ENCODE measurements around the gene METTL8.

The METTL8 gene

GRCh38 chr2:171307560-171307959 is 126.2 kb downstream of the METTL8 start:
- no peaks in the 10 kb centered on the region for H3K36me3 ChIP-seq
- H3K27me3 ChIP-seq = no peaks in the 10 kb centered on the region
- H4K20me1 ChIP-seq = no peaks in the 10 kb centered on the region
- H3K4me1 ChIP-seq = no peaks in the 10 kb centered on the region
- TF ChIP-seq Cebpa-rat (IDR thresholded peaks at IDR 0.05) = no peak
- H3K4me2 ChIP-seq = no peak overlapping the region
- H3K27ac ChIP-seq = no peak overlapping the region
- peaks cover 14% of the 10 kb centered on the region for H3K9me3 ChIP-seq
- H3K4me3 ChIP-seq = no peak overlapping the region
- H3K9ac ChIP-seq = no peak overlapping the region

GRCh38 chr2:171297956-171298355 is 135.8 kb downstream of the METTL8 start:
- H4K20me1 ChIP-seq = no peaks in the 10 kb centered on the region
- no peak overlapping the region for H3K27ac ChIP-seq
- no peaks in the 10 kb centered on the region for H3K36me3 ChIP-seq
- no peaks in the 10 kb centered on the region for H3K9me3 ChIP-seq
- H3K9ac ChIP-seq = no peak overlapping the region
- no peaks in the 10 kb centered on the region for H3K4me1 ChIP-seq
- no peak overlapping the region for H3K4me2 ChIP-seq
- H3K4me3 ChIP-seq = no peak overlapping the region
- no peaks in the 10 kb centered on the region for H3K27me3 ChIP-seq
- no peak for TF ChIP-seq Cebpa-rat (IDR thresholded peaks at IDR 0.05)

GRCh38 chr2:171294608-171295007 is 139.2 kb downstream of the METTL8 start:
- no peaks in the 10 kb centered on the region for H4K20me1 ChIP-seq
- H3K27ac ChIP-seq = no peak overlapping the region

GRCh38 chr2:171293661-171294060 is 140.1 kb downstream of the METTL8 start:
- Histone ChIP-seq H3K27ac (no peak overlapping the region), H3K4me1 (no peaks in the 10 kb centered on the region), H3K9me3 (no peaks in the 10 kb centered on the region), H4K20me1 (no peaks in the 10 kb centered on the region), H3K36me3 (no peaks in the 10 kb centered on the region), H3K27me3 (no peaks in the 10 kb centered on the region), H3K9ac (no peak overlapping the region), H3K4me2 (no peak overlapping the region), H3K4me3 (no peak overlapping the region)
- no peak for TF ChIP-seq Cebpa-rat (IDR thresholded peaks at IDR 0.05)

More at GRCh38 chr2:171294608-171295007, 139.2 kb downstream of the METTL8 start:
- Histone ChIP-seq H3K27me3 (no peaks in the 10 kb centered on the region), H3K4me3 (no peak overlapping the region), H3K9ac (no peak overlapping the region), H3K4me2 (no peak overlapping the region), H3K36me3 (no peaks in the 10 kb centered on the region), H3K4me1 (no peaks in the 10 kb centered on the region), H3K9me3 (no peaks in the 10 kb centered on the region)
- no peak for TF ChIP-seq Cebpa-rat (IDR thresholded peaks at IDR 0.05)

GRCh38 chr2:171289991-171290390 is 143.8 kb downstream of the METTL8 start:
- TF ChIP-seq Cebpa-rat (IDR thresholded peaks at IDR 0.05) = no peak
- no peak overlapping the region for H3K9ac ChIP-seq
- H3K4me2 ChIP-seq = no peak overlapping the region
- H3K27me3 ChIP-seq = no peaks in the 10 kb centered on the region
- no peaks in the 10 kb centered on the region for H3K36me3 ChIP-seq
- H3K9me3 ChIP-seq = no peaks in the 10 kb centered on the region
- no peaks in the 10 kb centered on the region for H3K4me1 ChIP-seq
- no peaks in the 10 kb centered on the region for H4K20me1 ChIP-seq
- no peak overlapping the region for H3K4me3 ChIP-seq
- H3K27ac ChIP-seq = no peak overlapping the region

GRCh38 chr2:171289316-171289715 is 144.5 kb downstream of the METTL8 start:
- no peaks in the 10 kb centered on the region for H3K36me3 ChIP-seq
- H3K4me2 ChIP-seq = no peak overlapping the region
- H3K9ac ChIP-seq = no peak overlapping the region
- no peak for TF ChIP-seq Cebpa-rat (IDR thresholded peaks at IDR 0.05)
- no peak overlapping the region for H3K27ac ChIP-seq
- no peaks in the 10 kb centered on the region for H3K4me1 ChIP-seq
- no peaks in the 10 kb centered on the region for H3K9me3 ChIP-seq
- no peaks in the 10 kb centered on the region for H3K27me3 ChIP-seq
- H4K20me1 ChIP-seq = no peaks in the 10 kb centered on the region
- H3K4me3 ChIP-seq = no peak overlapping the region

GRCh38 chr2:171287611-171288010 is 146.2 kb downstream of the METTL8 start:
- H3K9me3 ChIP-seq = no peaks in the 10 kb centered on the region
- H3K27ac ChIP-seq = no peak overlapping the region
- TF ChIP-seq Cebpa-rat (IDR thresholded peaks at IDR 0.05) = no peak
- H3K36me3 ChIP-seq = no peaks in the 10 kb centered on the region
- H3K4me3 ChIP-seq = no peak overlapping the region
- H3K4me1 ChIP-seq = no peaks in the 10 kb centered on the region
- H3K4me2 ChIP-seq = no peak overlapping the region
- no peaks in the 10 kb centered on the region for H4K20me1 ChIP-seq
- no peaks in the 10 kb centered on the region for H3K27me3 ChIP-seq
- H3K9ac ChIP-seq = no peak overlapping the region

- Histone ChIP-seq H3K4me3 (no peak overlapping the region), H3K9ac (no peak overlapping the region), H3K4me1 (no peaks in the 10 kb centered on the region)
Observed at GRCh38 chr2:171287036-171287571, 146.7 kb downstream of the METTL8 start.

GRCh38 chr2:171281110-171281509 is 152.7 kb downstream of the METTL8 start:
- H4K20me1 ChIP-seq = no peaks in the 10 kb centered on the region

More at GRCh38 chr2:171287036-171287571, 146.7 kb downstream of the METTL8 start:
- Histone ChIP-seq H3K4me2 (no peak overlapping the region), H3K36me3 (no peaks in the 10 kb centered on the region), H3K27me3 (no peaks in the 10 kb centered on the region), H4K20me1 (no peaks in the 10 kb centered on the region), H3K9me3 (no peaks in the 10 kb centered on the region), H3K27ac (no peak overlapping the region)
- TF ChIP-seq Cebpa-rat (IDR thresholded peaks at IDR 0.05) = no peak

GRCh38 chr2:171279983-171280790 is 153.6 kb downstream of the METTL8 start:
- no peak for TF ChIP-seq Cebpa-rat (IDR thresholded peaks at IDR 0.05)
- no peaks in the 10 kb centered on the region for H3K4me1 ChIP-seq
- H3K4me3 ChIP-seq = no peak overlapping the region
- H3K27ac ChIP-seq = no peak overlapping the region
- no peaks in the 10 kb centered on the region for H3K9me3 ChIP-seq
- H4K20me1 ChIP-seq = no peaks in the 10 kb centered on the region
- no peaks in the 10 kb centered on the region for H3K27me3 ChIP-seq
- no peaks in the 10 kb centered on the region for H3K36me3 ChIP-seq
- H3K4me2 ChIP-seq = no peak overlapping the region
- H3K9ac ChIP-seq = no peak overlapping the region

More at GRCh38 chr2:171281110-171281509, 152.7 kb downstream of the METTL8 start:
- Histone ChIP-seq H3K4me2 (no peak overlapping the region), H3K27me3 (no peaks in the 10 kb centered on the region), H3K4me3 (no peak overlapping the region), H3K9me3 (no peaks in the 10 kb centered on the region), H3K4me1 (no peaks in the 10 kb centered on the region), H3K27ac (no peak overlapping the region), H3K9ac (no peak overlapping the region), H3K36me3 (no peaks in the 10 kb centered on the region)
- no peak for TF ChIP-seq Cebpa-rat (IDR thresholded peaks at IDR 0.05)
